NCI-H2171 treated with DMSO at 0.1 percent for 48 hours (cell line): ENCODE results near the gene BTBD19.
A peak's percentile ranks its signal among the peaks of the same experiment; 100 is the strongest.
"Not testable (repeated sequence)": the region's sequence is repeated elsewhere in the genome, so short reads cannot be mapped to it uniquely, and the experiment has no call there.

Experiments used
- DNase-seq: peaks from one replicate; lab custom pipeline; 2025; lab: John Stamatoyannopoulos, UW

Gene BTBD19

DNA sequence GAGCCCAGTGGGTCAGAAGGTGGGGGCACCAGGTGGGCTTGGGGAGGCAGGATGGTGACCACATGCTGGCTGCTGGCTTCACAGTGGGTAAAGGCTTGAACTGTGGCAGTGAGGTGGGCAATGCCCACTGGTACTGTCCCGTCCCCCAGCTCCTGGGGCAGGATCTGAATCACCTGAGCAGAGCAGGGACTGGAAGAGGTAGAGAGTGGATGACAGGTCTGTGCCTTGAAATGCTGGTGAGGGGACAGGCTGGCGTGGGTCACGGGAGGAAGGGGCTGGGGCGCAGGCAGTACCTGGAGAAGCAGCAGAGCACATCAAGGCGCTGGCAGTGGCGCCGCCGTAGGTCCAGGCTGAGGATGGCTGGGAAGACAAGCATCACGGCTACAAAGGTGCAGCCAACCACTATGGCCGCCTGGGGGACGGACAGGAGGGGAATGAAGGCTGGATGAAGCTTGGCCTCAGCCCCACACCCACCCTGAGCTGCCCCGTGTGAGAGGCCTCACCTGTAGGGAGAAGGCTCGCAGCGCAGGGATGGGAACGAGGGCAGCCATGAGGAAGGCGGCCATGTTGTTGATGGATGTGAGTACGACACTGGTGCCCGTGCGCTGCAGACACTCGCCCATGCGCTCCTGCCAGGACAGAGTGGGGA lies 19.8 kb downstream of the BTBD19 start:
- DNase-seq = no peak

DNA sequence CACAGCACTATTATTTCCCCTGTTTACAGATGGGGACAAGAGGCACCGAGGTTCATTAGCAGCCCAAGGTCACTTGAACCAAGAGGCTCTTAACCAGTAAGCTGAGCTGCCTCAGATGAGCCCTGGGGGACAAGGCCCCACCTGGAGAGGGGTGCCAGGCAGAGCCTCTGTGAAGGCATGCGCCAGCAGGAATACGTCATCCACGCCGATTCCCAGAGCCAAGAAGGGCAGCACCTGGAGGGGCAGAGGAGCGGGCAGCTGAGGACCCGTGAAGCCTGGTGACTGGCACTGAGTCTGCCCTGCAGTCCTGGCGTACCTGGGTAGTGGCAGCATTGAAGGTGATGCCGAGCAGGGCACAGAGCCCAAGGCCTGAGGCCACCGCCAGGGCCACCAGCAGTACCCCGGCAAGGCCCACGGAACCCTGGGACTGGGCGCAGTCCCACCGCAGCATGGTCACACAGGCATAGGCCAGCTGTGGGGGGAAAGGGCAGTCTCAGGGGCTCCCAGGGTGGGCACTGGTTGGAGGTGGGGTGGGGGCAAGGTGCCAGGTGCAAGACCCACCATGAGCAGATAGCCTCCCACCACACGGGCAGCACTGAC lies 20.6 kb downstream of the BTBD19 start:
- no peak for DNase-seq

DNA sequence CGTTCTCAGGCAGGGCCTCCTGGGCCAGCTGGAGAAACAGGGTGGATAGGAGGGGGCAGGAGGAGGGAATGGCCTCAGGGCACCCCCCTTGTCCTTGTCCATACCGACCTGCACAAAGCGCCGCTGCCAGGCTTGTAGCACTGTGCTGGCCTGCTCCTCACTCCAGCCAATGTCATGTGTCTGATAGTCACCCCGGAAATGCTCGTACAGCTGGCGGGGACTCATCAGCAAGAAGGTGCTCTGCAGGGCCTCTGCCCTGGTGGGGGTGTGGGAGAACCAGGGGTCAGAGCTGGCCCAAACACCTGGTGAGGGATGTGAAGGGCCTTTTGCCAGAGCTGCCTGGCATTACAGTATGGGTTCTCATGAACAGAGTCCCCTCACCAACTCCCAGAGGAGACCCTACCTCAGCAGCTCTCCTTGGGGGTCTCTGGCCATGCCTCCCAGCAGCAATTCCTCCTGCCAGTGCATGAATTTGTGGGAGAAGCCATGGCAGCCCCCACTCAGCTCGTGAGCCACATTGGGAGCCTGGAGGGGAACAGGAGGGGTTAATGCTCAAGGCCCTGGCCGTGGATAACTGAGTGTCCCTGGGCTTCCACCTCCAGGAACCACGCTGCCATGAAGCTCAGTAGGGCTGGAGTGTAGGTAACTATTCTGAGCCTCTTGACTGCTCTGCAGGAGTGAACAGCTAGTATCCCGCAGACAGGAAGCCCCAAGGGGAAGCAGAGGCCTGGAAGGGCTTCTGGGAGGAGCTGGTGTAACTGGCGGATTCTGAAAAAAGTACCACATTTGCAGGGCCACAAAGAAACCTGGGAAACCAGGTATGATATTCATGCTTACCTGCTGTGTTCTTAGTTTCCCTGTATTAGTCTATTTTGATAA lies 21.4 kb downstream of the BTBD19 start:
- no peak for DNase-seq

DNA sequence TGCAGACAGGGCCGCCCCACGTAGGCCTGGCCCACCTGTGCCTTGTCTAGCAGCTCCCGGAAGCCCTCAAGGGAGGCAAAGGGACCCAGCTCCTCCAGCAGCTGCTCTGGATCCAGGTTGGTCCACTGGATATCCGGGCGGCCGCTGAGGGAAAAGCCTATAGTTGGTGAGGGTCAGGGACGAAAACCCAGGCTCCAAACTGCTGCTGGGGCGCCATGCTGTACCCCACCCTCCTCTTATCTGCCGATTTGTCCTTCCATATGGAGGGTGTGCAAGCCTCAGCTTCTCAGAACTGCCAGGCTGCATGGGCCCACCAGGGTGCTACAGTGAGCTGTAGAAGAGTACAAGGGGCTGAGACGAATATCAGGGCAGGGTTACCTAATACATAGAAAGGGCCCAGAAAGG lies 22.6 kb downstream of the BTBD19 start:
- DNase-seq = no peak

DNA sequence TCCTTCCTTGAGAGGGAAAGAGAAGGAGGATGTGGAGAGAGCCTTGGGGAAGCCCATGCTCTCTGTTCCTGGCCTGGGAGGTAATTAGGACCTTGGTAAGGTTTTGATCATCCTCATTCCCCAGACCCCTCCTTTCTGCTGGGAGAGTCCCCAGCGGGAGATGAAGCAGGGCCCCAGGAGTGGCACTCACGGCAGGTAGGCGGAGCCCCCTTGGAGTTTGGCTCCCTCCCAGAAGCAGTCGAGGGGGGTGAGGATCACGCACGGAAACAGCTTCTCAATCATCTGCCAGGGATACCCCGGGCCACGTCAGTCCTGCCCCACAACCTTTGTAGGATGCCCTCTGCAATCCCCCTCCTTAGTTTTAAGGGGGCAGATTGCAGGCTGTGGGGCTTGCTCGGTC lies 23.2 kb downstream of the BTBD19 start:
- peak; percentile 25 for DNase-seq

DNA sequence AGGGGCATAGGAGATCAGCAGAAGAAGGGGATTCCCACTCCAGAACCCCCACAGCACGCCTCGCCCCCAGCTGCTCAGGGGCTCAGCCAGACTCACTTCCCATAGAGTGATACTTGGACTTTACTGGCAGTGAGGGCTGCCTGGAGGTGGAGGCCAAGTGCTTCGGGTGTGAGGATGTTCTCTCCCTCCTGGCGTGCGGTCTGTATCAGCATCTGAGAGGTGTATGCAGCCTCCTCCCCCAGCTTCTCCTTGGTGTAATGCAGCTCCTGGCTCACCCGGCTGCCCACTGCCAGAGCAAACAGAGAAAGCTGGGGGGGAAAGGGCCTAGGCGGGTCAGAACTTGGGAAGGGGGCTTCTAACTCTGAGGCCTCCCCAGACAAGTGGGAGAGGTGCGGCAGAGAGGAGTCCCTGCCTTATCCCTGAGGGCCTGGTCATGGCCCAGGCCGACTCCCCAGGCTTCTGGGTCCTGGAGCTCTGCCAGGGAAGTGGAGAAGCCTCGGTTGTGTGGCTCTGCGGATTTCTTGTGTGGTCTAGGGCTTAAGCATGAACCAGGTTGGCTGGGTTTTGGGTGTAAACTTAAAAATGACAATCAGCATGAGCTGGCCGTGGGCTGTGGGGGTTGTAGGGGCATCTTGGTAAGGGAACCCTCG lies 23.9 kb downstream of the BTBD19 start:
- no peak for DNase-seq

DNA sequence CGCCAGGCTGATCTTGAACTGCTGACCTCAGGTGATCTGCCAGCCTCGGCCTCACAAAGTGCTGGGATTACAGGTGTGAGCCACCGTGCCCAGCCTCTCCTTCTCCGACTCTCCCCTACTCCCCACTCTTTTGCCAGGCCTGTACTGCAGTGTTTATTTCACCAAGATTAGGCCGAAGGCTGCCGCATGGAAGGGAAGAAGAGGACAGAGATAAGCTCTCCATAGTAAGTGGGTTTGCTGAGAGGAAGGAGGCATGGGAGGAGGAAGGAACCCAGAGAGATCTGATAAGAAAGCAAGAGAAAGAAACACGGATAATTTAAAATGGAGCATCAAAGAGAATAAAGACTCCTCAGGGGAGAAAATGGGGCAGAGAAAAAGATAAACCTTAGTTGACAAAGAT lies 26.0 kb downstream of the BTBD19 start:
- DNase-seq = no peak

DNA sequence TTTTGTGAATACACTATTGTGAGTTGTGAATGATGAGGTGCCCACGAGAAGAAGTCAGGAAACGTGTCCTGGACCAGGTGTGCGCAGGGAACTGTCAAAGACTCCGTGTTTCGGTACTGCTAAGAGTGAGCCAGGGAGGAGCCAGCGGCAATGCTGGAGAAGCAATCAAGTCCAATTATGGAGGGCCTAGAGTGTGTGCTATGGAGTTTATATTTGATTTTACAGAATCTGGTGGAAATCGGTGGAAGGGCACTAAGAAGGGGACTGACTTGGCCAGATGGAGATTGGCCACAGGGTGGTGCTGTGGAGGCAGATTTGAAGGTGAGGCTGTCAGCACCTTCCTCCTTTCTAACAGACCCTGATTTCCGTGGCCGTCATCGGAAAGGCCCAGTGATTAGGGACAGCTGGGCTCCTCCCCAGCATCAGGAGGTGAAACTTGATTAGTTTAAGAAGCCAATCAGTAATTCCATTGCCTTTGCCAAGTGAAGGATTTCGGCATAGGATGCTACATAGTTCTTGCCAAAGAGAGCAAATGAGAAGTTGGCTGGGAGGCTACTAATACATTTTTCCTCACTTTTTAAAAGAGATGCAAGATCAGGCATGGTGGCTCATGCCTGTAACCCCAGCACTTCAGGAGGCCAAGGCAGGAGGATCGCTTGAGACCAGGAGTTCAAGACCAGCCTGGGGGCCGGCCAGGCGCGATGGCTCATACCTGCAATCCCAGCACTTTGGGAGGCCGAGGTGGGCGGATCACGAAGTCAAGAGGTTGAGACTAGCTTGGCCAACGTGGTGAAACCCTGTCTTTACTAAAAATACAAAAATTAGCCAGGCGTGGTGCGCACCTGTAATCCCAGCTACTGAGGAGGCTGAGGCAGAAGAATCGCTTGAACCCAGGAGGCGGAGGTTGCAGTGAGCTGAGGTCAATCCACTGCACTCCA lies 27.7 kb downstream of the BTBD19 start:
- DNase-seq = peak; percentile 83

DNA sequence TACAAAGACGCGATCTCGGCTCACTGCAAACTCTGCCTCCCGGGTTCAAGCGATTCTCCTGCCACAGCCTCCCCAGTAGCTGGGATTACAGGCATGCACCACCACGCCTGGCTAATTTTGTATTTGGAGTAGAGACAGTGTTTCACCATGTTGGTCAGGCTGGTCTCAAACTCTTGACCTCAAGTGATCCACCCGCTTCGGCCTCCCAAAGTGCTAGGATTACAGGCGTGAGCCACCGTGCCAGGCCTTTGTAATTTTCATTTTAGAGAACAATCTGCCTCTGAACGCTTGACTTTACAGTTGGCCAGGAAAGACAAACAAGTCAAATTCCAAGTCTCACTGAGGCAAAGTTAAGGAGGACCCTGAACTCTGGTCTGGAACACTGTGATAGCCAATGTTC lies 30.0 kb downstream of the BTBD19 start:
- DNase-seq = not testable (repeated sequence)

DNA sequence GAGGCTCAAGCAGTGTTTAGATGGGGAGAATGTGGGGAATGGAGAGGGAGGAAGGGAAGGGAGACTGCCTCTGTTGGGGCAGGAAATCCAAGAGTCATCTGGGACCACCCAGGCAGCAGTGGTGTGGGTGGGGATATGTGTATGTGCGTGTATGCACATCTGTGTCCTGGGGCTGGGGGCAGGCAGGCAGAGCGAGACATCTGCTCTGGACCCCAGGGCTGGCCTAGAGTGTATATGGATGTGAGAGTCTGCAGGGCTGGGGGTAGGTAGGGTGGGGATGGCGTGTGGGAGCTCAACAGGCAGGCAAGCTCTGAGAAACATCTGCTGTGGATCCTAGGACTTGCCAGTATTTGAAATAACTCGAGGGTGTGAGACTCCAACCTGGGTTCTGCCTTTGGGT lies 31.3 kb downstream of the BTBD19 start:
- DNase-seq = peak; percentile 47

DNA sequence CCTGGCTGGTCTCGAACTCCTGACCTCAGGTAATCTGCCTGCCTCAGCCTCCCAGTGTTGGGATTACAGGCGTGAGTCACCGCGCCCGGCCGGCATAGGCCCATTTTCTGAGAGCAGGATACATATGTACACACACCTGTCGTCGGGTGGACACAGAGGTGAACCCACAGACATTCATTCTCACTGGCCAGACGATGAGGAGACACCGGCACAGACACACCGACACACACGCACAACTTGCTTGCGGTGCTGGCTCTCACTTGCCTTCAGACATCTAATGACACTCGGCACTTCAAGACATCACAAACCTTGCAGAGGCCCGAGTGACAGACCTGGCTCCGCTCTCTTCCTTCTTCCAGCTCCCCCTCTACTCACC lies 34.2 kb downstream of the BTBD19 start:
- DNase-seq = peak; percentile 32

DNA sequence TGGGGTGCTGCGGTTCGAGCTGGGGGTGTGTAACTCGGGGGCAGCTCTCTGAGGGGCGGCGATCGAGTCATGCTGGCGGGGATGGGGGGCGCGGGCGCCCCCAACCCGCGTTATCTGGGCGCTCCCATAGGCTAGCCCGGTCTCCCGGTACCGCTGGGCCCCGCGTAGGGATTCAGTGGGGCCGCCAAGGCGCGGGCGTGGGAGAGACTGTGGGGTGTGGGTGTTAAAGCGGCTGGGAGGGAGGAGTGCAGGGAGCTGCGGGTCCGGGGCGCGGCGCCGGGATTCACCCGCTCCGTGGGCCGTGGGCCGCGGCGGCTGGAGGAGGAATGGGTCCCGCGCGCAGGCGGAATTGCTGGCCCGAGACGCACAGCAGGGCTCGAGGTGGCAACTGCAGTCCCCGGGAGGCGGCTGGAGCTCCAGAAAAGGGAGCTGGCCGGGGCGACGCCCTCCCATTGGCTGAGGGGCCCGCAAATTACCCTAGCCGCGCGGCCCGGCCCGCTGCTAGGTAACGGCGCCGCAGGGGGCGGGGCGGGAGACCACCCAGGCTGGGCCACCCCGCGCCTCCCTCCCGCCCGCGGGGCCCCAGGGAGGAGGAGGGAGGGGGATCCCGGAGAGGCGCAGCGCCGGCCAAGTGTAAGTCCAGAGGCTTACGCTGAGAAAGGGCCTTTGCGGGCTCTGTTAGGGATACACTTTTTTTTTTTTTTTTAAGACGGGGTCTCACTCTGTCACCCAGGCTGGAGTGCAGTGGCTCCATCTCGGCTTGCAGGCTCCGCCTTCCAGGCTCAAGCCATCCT lies 34.7 kb downstream of the BTBD19 start, which contains the start of gene PTCH2:
PTCH2 (minus strand) TSS at position 392 of the 794 bp plus-strand sequence; CDS start at position 71, 321 bp downstream.
- peak; percentile 81 for DNase-seq

DNA sequence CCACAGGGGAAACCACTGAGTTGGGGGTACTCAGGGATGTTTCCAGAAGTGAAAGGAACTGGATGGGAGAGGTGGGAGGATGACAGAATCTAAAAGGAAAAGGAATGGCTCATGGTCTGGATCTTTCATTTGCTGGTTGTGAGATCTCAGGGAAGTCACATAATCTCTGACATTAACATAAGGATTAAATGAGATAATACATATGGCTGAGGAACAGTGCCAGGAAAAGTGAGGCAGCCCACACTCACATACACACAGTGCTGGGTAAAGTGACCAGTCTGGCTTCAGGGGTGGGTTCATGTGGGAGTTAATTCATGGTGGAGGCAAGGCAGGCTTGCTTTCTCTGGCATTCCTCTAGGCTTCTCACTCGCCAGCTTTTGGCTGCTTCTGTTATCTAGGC lies 38.7 kb downstream of the BTBD19 start:
- DNase-seq = no peak

DNA sequence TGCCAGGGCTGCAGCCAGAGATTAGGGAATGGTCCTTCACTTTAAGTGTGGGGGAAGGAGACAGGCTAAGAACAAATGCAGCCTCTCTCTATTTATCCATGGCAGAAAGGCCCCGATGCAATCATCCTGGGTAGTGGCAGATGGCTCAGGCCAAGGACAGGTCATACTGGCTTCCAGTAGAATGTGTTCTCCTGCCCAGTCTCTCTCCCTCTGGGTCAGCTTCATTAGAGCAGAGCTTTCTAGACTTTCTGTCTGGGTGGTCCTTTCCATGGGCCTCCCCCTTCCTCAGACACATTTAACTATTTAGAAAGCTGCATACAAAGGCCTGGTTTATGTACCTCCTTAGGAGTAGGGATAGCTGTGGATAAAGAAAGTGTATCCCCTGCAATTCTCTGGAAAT lies 39.5 kb downstream of the BTBD19 start:
- DNase-seq = no peak

DNA sequence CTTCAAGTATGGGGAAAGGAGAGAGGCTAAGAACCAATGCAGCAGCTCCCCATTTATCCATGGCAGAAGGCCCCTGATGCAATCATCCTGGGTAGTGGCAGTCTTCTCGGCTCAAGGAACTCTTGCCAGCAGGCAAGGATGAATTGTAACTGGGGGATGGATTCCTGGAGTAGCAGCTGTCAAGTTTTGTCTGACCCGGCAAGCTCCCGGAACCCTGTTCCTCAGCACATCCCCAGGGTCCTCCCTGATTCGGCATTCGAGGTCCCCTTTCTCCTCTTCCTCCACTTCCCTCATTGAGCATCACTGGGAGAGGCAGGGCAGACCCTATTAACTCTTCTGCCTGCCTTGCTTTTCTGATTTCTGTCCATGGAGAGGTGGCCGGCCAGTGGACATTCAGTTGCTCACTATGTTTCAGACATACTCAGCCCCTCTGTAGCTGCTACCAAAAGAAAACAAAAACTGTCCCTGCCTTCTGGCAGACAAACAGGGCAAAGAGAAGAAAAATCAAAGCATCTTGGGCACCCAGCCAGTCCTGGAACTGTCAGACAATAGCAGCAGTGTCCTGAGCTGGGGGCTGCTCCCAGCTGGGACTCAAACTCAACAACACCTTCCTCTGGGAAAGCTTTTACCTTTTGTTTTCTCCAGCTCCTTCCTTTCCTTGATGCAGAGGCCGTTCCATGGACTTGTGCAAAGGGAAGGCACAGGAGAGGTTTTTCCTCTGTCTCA lies 40.3 kb downstream of the BTBD19 start:
- DNase-seq = peak; percentile 11

DNA sequence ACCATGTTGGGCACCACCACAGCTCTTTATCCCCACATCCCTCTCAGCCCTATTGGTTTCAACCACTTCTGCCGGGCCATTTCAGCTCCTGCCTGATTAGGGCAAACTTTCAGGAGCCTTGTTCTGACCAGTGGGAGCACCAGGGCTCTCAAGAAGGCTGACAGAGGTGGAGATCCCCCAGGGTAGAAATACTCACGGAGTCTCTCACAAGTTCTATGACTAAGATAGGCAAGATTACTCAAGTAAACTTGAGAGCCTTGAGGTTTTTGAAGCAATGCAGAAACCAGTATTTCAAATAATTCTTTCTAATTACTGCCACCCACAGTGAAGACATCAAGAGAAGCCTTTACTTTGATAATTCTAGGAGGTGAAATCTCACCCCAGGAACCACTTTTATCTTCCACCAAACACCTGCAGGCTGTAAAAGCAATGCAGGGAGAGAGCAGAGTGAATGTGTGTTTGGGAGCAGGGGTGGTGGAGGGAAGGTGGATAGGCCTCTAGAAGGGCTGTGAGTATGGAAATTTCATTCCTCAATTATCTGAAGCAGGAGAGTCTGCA lies 41.3 kb downstream of the BTBD19 start:
- DNase-seq = no peak

DNA sequence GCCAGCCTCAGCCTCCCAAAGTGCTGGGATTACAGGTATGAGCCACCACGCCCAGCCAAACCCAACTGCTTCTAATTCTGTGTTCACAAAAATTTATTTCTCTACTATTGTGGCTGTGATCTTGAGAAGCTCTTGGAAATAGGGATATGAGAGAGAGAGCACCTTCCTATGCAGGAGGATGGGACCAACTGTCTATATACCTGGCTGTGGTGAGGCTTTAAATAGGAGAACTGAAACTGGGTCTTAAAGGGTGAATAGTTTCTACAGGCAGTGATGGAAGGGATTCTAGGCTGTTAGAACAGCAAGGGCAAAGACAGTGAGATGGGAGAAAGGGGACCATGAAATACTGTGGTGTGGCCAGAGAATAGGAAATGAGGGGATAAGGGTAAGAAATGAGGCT lies 43.0 kb downstream of the BTBD19 start:
- DNase-seq = no peak

DNA sequence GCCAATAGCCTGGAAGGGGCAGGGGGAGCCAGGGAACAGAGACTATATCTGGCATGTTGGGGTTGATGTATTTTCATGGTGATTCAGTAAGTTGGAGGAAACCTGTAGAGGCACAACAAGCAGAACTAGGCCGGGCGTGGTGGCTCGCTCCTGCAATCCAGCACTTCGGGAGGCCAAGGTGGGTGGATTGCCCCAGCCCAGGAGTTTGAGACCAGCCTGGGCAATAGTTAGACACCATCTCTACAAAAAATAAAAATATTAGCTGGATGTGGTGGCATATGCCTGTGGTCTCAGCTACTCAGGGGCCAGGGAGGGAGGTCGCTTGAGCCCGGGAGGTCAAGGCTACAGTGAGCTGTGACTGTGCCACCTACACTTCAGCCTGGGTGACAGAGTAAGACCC lies 44.9 kb downstream of the BTBD19 start:
- no peak for DNase-seq

DNA sequence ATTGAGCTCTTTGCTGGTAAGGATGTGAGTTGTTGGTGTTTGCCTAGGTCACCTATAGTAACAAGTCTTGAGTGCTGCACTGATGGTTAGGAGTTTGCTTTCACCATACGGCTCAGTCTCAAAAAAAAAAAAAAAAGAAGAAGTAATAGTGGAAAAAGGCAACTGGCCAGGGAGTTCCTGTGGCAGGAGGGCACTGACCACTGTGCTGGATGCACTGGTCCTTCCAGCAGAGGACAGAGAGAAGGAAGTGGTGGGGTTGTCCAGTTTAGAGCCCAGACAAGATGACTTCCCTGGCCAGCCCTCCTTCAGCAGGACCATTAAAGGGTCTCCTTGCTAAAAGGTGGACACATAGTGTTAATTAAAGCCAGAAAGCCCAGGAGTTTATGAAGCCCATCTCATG lies 46.6 kb downstream of the BTBD19 start:
- DNase-seq = no peak

DNA sequence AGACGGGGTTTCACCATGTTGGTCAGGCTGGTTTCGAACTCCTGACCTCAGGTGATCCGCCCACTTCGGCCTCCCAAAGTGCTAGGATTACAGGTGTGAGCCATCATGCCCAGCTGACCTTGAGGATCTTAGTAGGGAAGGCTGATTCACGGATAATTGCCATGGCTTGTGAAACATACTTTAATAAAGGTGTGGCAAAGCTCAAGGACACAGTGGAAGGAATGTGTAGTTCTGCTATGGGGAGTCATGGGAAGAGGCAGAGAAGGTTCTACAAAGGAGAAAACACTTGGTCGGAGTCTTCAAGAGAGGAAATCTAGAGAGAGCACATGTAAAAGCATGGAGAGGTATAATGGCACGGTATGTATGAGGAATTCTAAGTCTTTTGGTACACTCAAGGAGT lies 47.4 kb downstream of the BTBD19 start:
- DNase-seq = no peak
